VCaP (cell line): Measurements from ENCODE around the gene RFX8.

Source experiments
- H3K27ac ChIP-seq: fragments of 450-650 bp; 2 replicates; pipeline ENCODE4 v1.5.1; 2017
- CTCF ChIP-seq: fragments of 450-650 bp; conservative IDR thresholded peaks from 2 replicates; pipeline ENCODE4 v1.5.1; 2017; ENCODE audit warnings: mild to moderate bottlenecking, moderate library complexity

The RFX8 gene

GRCh38 chr2:101372792-101373191, 102.1 kb downstream of the RFX8 start:
- no peak overlapping the region for H3K27ac ChIP-seq
- TF ChIP-seq CTCF: no peak

- no peak for TF ChIP-seq CTCF
- no peak overlapping the region for H3K27ac ChIP-seq
Observed at GRCh38 chr2:101371636-101372035, 103.3 kb downstream of the RFX8 start.

GRCh38 chr2:101369100-101369499, 105.8 kb downstream of the RFX8 start:
- H3K27ac ChIP-seq: no peak overlapping the region
- TF ChIP-seq CTCF: no peak

- no peak overlapping the region for H3K27ac ChIP-seq
- TF ChIP-seq CTCF: no peak
Observed at GRCh38 chr2:101368376-101368775, 106.5 kb downstream of the RFX8 start.

GRCh38 chr2:101367508-101367907, 107.4 kb downstream of the RFX8 start:
- H3K27ac ChIP-seq: no peak overlapping the region
- no peak for TF ChIP-seq CTCF

GRCh38 chr2:101364878-101365277, 110.0 kb downstream of the RFX8 start:
- TF ChIP-seq CTCF: no peak

GRCh38 chr2:101362777-101363176, 112.1 kb downstream of the RFX8 start:
- H3K27ac ChIP-seq: no peak overlapping the region
- no peak for TF ChIP-seq CTCF

More at GRCh38 chr2:101364878-101365277, 110.0 kb downstream of the RFX8 start:
- H3K27ac ChIP-seq: no peak overlapping the region

- TF ChIP-seq CTCF: no peak
- H3K27ac ChIP-seq: no peak overlapping the region
Observed at GRCh38 chr2:101362316-101362715, 112.6 kb downstream of the RFX8 start.
